ENCODE measurements around the gene ZFAND3.
"Not testable (repeated sequence)": the region's sequence is repeated elsewhere in the genome, so short reads cannot be mapped to it uniquely, and the experiment has no call there.

The ZFAND3 gene

DNA sequence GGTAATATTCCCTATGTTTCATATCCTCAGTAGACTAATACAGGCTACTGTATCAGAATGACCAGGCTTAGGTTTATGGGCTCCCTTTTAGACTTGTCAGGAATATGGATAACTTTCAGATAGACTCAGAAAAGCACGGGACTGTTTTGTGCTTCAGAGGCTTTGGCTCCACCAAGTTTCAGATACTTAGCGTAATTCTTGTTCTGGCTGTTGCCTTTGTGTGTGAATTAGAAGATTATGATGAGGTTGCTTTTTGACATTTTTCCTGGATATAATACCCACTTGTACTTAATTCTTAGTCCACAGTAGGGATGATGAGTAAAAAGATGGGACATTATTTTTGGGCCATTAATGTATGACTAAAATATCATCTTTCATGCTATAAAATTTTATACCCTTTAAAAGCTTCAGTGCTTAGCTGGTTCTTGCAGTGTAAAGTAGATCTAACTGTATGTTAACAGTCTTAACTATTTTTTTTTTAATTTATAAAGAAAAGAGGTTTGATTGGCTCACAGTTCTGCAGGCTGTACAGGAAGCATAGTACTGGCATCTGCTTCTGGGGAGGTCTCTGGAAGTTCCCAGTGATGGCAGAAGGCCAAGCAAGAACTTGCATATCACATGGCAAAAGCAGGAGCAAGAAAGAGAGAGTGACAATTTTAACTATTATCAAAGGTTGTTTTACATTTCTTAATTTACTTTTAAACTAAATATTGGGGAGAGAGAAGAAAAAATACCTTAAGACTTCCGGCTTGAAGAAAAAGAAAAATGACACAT lies 120.7 kb downstream of the ZFAND3 start:
- DNase-seq, result no peak

DNA sequence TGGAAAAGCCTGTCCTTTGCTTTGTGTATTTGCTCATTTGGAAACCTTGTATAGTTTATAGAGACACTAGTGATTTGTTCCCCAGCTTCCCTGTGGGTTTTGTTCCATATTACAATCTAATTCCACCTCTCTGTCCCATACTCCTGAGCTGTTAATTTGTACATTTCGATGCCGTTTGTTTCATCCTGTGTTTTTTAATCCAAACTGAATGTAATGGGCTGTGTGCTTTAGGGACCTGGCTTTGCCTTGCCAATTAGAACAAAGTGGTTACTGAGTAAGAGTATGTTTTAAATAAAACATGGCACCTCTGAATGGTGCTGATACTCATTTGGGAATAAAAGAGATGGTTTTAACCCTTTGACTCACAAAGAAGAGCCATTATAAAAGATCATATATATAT lies 122.3 kb downstream of the ZFAND3 start:
- DNase-seq, result no peak

DNA sequence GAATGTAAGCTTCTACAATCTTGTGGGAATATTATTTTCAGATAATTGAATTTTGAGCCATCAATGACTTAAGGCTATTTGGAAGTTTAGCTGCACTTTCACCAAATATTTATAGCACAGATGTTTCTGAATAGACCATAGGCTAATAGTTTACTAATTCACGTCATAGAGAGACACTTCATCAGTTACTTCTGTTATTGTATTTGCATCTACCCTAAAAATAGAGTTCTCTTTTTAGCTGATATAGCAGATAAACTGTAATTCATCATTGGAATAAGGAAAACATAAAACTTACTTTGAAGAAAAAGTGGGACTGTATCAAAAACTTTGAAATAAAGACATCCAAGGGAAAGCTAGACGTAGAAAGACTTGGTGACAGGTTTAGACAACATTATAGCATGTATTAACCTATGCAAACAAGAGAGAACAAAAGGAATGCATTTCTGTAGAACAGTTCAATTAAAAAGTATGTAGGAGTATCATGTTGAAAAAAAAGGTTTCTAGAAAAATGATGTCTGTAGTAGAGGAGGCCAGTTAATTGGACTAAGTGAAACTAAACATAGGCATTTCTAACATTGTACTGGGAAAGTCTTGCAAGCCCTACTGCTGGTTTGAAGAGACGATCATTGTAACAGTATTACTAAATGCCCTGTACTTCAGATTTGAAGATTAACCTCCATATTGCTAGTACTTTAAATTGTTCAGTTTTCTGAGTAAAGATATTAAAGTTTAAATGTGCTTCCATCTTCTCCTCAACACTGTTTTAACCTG lies 123.3 kb downstream of the ZFAND3 start:
- DNase-seq, result no peak

DNA sequence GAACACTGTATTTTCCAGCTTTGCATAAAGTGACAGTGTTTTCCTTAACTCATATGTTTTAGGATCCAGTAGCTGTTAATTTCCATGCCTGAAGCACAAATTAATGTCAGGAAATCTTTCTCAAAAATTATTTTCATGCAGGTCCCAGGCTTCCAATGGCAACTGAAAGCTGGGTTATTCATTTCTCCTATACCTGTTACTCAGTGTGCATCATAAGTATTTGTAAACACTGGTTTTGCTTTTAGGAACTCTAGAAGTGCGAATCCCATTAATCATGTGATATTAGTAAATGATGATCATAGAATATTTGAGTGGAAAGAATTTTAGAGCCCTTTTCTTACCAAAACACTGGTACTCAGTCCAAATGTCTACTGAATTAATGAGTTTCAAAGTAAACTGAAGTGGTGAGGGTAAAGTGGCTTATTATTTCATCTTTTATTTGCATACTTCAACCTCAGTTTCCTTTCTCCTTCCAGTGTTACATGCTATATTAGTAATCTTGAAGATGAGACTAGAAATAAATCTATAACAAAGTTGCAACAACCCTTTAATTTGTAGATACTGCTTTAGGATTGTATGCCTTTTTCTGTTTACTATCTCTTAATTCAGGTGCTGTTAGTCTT lies 124.0 kb downstream of the ZFAND3 start:
- no peak for DNase-seq

DNA sequence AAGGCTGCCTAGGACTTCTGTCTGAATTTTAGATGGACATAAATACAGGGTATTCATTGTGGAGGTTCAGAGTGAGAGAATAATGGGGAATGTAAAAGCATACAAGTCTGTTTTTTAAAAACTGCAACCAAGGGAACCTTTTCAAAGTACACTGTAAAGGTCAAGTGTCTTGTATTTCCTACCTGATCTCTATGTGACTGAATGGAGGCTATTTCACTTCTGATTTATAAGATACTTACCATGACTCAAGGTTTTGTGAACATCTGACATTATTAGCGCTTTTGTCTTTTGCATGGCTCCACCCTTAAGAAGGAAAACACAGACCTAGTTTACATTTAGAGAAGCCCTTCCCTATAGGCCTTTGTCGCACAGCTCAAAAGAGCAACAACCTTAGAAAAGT lies 126.5 kb downstream of the ZFAND3 start:
- no peak for DNase-seq

DNA sequence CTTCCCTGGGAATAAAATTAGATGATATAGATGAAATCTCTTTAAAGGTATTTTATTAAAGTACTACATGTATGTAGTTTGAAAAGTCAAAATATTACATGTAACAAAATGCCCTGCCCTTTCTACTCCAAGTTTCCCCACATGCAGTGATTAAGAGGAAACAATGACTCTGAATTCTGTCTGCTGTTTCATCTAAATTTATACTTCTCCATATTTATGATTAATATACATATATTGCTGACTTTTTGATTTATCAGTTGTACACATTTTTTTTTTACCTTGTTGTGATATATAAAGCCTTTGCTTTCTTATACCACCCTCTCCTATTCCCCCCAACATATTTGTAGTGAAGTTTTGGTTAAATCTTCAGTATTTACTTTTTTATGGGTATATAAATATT lies 127.9 kb downstream of the ZFAND3 start:
- DNase-seq, result no peak

DNA sequence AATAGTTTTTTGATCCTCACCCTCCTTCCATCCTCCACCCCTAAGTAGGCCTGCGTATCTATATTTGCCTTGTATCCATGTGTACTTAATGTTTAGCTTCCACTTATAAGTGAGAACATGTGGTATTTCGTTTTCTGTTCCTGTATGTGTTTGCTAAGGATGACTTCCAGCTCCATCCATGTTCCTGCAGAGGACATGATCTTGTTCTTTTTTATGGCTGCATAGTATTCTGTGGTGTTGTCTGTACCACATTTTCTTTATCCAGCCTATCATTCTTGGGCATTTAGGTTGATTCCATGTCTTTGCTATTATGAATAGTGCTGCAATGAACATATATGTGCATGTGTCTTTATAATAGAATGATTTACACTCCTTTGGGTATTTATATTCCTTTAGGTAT lies 129.1 kb downstream of the ZFAND3 start:
- DNase-seq, result not testable (repeated sequence)

DNA sequence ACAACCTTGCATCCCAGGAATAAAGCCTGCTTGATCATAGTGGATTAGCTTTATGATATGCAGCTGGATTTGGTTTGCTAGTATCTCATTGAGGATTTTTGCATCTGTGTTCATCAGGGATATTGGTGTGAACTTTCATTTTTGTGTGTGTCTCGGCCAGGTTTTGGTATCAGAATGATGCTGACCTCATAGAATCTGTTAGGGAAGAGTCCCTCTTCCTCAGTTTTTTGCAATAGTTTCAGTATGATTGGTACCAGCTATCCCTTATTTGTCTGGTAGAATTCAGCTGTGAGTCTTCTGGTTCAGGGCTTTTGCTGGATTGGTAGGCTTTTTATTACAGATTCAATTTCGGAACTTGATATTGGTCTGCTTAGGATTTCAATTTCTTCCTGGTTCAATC lies 132.5 kb downstream of the ZFAND3 start:
- DNase-seq, result no peak

DNA sequence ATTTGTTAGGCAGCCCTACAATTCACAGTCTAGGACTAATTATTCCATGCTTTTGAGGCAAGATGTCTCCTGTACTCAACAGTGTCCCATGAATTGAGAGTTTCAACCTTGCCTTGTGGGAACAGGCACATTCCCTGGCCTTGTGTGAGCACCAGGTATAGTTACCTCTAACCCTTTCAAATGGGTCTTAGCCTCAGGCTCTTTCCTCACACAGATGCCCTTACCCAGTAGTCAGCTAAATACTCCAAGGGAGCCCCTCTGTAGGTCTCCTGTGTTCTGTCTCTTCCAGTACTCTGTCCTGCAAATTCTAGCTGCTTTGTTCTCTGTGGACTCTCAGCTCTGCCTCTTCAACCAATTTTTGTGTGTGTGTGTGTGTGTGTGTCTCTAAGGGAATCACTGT lies 135.3 kb downstream of the ZFAND3 start:
- no peak for DNase-seq

DNA sequence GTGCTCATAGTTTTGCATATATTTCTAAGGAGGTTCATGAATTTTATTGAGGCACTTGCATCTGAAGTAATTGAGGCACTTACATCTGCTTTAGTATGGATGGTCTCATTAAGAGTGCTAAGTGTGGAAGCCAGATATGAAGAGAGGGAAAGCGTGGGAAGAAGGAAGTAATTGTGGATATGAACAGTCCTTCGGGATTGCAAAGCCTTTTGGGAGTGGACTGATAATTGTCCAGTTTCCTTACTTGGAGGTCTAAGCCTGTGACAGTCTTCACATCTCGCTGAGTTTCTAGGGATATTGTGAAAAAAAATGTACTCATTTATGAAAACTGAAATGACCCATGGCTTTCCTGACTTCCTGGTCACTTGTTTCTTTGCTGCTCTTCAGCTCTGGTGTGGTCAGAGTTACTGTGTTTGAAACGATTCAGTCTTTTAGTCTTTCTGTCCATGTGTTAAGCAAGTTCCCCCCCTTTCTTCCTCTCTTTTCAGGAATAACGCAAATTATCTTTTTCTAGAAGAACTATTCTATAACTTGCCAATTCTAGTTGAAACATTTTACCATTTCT lies 137.3 kb downstream of the ZFAND3 start:
- no peak for DNase-seq

DNA sequence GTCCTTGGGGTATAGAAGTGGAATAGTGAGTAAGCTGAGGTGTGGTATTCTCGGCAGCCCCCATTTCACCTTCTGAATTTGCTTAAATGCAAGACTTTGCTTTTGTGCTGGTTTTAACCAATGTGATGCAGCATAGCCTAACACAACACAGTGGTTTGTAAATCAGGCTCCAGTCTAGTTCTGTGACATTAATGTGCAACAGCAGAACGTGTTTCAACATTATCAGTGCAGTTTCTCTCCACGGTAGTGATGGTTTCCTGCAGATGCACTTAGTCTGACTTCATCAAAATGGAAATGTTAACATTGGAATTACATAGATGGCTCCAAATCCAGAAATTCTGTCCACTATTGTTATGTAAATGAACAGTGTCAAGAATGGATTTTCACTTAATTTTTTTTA lies 139.5 kb downstream of the ZFAND3 start:
- no peak for DNase-seq

DNA sequence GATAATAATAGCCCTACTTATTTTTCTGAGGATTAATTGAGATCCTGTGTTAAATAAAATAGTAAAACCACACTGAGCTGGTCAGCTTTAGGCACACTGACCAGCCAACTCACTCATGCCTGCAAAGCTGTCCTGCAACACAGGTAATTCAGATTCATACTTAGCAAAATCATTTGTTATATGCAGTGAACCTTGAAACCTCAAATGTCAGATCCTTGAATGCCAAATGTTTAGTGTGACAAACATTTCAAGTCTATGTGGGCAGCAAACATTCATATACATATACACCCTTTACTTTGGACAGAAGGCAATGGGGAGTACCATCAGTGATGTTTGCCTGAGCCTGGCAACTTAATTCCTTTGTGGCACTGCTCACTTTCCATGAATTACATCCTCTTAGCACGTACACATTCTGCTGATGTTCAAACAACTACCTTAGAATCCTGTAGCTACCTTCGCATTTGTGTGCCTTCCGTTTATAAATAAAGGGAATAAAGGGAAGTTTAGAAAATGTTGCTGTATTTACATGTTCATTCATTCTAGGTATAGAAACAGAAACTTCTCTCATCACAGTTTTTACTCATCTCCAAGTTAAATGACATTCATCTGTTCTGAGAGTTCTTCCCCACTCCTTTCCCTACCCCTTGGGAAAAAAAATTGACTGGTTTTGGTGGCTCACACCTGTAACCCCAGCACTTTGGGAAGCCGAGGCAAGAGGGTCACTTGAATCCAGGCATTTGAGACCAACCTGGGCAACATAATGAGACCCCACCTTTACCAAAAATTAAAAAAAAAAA lies 140.8 kb downstream of the ZFAND3 start:
- no peak for DNase-seq

DNA sequence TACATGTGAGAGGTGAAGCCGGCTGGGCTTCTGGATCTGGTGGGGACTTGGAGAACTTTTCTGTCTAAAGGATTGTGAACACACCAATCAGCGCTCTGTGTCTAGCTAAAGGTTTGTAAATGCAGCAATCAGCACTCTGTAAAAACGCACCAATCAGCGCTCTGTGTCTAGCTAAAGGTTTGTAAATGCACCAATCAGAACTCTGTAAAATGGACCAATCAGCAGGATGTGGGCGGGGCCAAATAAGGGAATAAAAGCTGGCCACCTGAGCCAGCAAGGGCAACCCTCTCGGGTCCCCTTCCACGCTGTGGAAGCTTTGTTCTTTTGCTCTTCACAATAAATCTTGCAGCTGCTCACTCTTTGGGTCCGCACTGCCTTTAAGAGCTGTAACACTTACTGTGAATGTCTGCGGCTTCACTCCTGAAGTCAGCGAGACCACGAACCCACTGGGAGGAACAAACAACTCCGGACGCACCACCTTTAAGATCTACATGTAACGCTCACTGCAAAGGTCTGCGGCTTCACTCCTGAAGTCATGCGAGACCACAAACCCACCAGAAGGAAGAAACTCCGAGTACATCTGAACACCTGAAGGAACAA lies 143.1 kb downstream of the ZFAND3 start:
- DNase-seq, result not testable (repeated sequence)

DNA sequence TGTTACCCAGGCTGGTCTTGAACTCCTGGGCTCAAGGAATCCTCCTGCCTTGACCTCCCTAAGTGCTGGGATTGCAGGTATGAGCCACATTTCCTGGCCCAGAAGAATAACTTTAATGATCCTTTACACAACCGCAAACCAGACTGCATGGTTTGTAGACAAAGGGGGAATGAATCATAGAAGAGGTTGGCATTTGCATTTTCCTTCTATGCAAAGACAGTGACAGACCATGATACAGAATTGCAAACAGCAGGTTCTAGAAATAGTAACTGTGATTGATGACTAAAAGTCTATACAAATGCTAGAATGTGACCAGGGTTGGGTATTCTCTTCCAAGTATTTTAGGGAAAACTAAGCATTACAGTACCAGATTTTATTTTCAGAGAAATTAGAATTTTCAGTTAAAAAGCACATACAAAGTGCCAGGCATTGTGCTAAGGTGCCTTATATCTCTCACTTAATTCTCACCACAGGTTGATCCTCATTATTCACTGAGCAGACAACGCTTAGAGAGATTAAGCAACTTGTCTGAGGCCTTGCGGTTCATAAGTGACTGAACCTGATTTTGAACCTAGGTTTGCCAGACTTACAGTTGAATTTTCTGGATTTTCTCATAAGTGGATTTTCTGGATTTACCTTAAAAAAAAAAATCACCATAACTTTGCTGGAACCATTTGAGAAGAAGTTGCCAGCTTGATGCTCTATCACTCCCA lies 146.6 kb downstream of the ZFAND3 start:
- no peak for DNase-seq

DNA sequence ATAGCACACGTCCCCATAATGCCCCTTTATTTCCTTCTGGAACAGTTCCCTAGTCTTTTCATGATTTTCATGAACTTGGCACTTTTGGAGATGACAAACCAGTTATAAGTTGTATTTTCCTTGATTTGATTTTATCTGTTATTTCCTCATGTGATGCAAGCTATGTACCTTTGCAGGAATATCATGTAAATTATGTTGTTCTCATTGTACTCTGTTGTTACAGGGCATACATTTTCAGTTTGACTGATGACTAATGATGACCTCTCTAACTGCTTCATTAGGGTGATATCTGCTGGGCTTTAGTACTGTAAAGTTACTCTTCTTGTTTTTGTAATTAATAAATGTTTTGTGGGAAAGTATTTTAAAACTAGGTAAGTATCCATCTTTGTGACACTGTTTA lies 147.3 kb downstream of the ZFAND3 start:
- no peak for DNase-seq

DNA sequence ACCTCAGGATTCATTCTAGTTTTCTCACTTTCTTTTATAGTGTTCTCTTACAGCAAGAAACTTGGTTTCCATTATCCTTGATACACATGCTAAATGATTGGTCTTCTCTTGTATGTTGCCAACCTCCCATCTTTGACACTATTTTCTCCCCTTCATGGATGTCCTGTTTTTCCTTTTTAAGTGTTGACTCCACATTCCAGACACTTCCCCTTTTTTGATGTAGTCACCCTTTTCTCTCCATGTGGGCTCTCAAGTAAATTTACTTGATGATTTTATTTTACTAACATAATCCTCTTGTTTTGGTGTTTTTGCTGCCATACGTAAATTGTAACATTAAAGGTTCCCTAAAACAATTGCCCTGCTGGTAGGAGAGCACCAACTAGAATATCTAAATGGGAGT lies 148.1 kb downstream of the ZFAND3 start:
- DNase-seq, result no peak

DNA sequence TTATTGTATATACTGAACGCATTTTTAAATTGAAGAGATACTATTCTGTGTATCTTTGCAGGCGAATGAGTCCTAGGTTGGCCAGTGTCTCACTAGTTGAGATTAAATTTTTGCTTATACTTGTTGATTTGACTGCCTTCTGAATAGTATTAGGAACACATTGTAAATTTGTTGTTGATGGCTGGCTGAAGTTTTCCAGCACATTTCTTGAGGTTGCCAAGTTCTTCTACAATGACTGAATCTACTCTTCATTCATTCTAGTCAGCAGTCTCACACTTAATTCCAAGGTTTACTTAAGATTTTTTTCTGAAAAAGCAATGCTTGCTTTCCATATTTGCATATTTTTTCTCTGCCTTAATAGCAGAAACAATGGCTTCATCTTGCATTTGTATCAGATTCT lies 151.7 kb downstream of the ZFAND3 start:
- DNase-seq, result no peak

DNA sequence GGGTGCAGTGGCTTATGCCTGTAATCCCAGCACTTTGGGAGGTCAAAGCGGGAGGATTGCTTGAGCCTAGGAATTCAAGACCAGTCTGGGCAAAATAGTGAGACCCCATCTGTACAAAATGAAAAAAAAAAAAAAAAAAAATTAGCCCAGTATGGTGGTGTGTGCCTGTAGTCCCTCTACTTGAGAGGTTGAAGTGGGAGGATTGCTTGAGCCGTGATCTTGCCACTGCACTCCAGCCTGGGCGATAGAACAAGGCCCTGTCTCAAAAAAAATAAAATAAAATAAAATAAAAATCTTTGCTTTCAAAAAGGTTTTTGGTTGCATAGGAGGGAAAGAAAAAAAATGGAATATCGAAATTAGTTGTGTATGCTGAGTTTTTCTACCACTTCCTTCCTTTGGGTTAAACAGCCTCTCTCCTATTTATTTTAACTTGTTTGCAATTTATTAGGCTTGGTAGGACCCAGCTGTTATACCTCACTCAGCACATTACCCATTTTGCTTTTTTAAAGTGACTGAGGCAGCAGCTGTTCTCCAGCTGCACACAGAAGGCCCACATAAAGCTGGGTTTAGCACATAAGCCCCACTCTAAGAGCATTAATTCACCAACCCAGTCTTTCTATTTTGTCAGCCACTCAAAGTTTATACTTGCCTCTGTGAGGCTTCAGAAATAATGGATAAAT lies 152.3 kb downstream of the ZFAND3 start:
- no peak for DNase-seq

DNA sequence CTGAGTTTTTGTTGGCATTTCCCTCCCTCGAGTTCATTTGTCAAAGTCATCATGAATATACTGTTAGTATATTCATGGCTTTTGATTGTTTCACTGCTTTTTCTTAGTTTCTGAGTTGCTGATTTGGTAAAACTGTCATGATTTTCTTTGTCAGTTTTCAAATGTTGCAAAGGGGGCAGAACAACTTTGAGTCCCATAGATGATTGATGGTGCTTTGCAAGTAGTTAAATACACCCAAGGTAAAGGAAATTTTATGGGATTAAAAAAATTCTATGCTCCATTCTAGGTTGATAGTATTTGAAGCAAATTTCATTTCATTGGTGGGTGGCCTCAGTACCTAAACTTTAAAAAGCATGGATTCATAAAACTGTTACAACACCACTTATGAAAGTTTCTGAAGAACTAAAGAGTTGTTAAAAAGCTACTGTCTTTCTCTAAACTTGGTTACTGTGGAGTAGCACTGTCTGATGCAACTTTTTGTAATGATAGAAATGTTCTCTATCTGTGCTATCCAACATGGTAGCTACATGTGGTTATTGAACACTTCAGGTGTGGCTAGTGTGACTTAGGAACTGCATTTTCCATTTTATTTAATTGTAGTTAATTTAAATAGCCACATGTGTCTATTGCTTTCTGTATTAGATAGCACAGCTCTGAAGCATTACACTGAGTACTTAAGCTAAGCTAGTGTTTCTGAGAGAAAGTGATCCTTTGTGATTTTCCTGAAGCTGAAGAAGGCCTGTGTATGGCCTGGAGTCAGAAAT lies 153.6 kb downstream of the ZFAND3 start:
- no peak for DNase-seq

DNA sequence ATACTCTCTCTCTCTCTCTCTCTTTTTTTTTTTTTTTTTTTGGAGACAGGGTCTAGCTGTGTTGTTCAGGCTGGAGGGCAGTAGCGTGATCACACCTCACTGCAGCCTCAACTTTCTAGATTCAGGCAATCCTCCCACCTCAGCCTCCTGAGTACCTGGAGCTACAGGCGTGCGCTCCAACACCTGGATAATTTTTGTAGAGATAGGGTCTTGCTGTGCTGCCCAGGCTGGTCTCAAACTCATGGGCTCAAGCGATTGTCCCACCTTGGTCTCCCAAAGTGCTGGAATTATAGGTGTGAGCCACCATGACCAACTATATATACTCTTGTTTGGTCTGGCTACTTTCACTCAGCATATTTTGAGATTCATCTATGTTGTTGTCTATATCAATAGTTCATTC lies 154.9 kb downstream of the ZFAND3 start:
- DNase-seq, result no peak

Measured in NCI-H2081 (cell line).